SU-DHL-6 (cell line): Measurements from ENCODE around the gene DIO3.

ENCODE experiments used
- H2AFZ ChIP-seq: fragments of 200-600 bp; sonication (generic); 2 replicates; pipeline ENCODE4 v1.6.1; 2014; ENCODE audit warnings: low read depth, mild to moderate bottlenecking, moderate library complexity, mixed read lengths, antibody characterized with exemption, low read length; ENCODE audit not compliant: severe bottlenecking
- H3F3A ChIP-seq: fragments of 200-600 bp; shearing (Covaris generic); 2 replicates; pipeline ENCODE4 v1.6.0; 2016; ENCODE audit warnings: antibody characterized with exemption, mild to moderate bottlenecking; ENCODE audit not compliant: insufficient read depth
- H3K27ac ChIP-seq: fragments of 200-600 bp; sonication (generic); 2 replicates; pipeline ENCODE4 v1.5.1; 2016; ENCODE audit warnings: low read depth, mild to moderate bottlenecking, low read length, moderate library complexity, mixed read lengths
- H3K27me3 ChIP-seq: fragments of 200-600 bp; sonication (generic), shearing (Covaris generic); 2 replicates; pipeline ENCODE4 v1.6.0; 2014; ENCODE audit warnings: mild to moderate bottlenecking, low read length
- H3K36me3 ChIP-seq: fragments of 200-600 bp; sonication (generic); 2 replicates; pipeline ENCODE4 v1.6.1; 2014; ENCODE audit warnings: mild to moderate bottlenecking, low read length, mixed read lengths
- H3K4me2 ChIP-seq: fragments of 300-600, 200-600 bp; shearing (Covaris generic), sonication (generic); 2 replicates; pipeline ENCODE4 v1.6.0; 2014; ENCODE audit warnings: low read length, low read depth, mild to moderate bottlenecking; ENCODE audit not compliant: poor library complexity, severe bottlenecking
- H3K4me3 ChIP-seq: fragments of 200-600 bp; sonication (generic); 2 replicates; pipeline ENCODE4 v1.5.1; 2014; ENCODE audit warnings: antibody characterized with exemption, low read length, mild to moderate bottlenecking, mixed read lengths; ENCODE audit not compliant: insufficient read depth, poor library complexity, severe bottlenecking
- H3K79me2 ChIP-seq: fragments of 200-600 bp; sonication (generic); 2 replicates; pipeline ENCODE4 v1.6.1; 2014; ENCODE audit warnings: mild to moderate bottlenecking, low read length, moderate library complexity; ENCODE audit not compliant: insufficient read depth
- H3K9ac ChIP-seq: fragments of 200-600 bp; sonication (generic); 2 replicates; pipeline ENCODE4 v1.7.0; 2014; ENCODE audit warnings: mild to moderate bottlenecking, low read length
- H3K9me2 ChIP-seq: fragments of 200-600 bp; sonication (generic); replicated peaks from 2 replicates; pipeline ENCODE4 v1.6.1; 2014; ENCODE audit warnings: low read length; ENCODE audit not compliant: insufficient read depth
- H3K9me3 ChIP-seq: fragments of 200-600 bp; sonication (generic); 2 replicates; pipeline ENCODE4 v1.6.1; 2014; ENCODE audit warnings: low read length, mixed read lengths; ENCODE audit not compliant: insufficient read depth
- H4K20me1 ChIP-seq: fragments of 200-600 bp; sonication (generic); 2 replicates; pipeline ENCODE4 v1.6.1; 2014; ENCODE audit warnings: low read depth, mild to moderate bottlenecking, antibody characterized with exemption, low read length, moderate library complexity, mixed read lengths
- CTCF ChIP-seq: fragments of 200-600 bp; sonication (generic); IDR thresholded peaks from one replicate; pipeline ENCODE4 v1.5.1; 2017; ENCODE audit warnings: antibody characterized with exemption, mild to moderate bottlenecking, low read length, moderate library complexity; ENCODE audit not compliant: insufficient read depth, poor library complexity, severe bottlenecking
- EZH2phosphoT487 ChIP-seq: fragments of 200-600 bp; sonication (generic), shearing (Covaris generic); conservative IDR thresholded peaks from 2 replicates; pipeline ENCODE4 v1.6.1; 2018; ENCODE audit warnings: mild to moderate bottlenecking, antibody characterized with exemption, low read length, moderate library complexity, mixed read lengths

Gene DIO3

GRCh38 chr14:101525640-101526527 is 35.4 kb upstream of the DIO3 start:
- Histone ChIP-seq H3K4me2 (no peak overlapping the region), H4K20me1 (no peaks in the 10 kb centered on the region), H3K9ac (no peak overlapping the region), H2AFZ (no peak overlapping the region), H3K36me3 (no peaks in the 10 kb centered on the region), H3K4me3 (no peak overlapping the region), H3K27ac (no peak overlapping the region), H3K9me2 (no peaks in the 10 kb centered on the region), H3K79me2 (no peaks in the 10 kb centered on the region), H3K27me3 (no peaks in the 10 kb centered on the region), H3K9me3 (no peaks in the 10 kb centered on the region), H3F3A (no peaks in the 10 kb centered on the region)
- TF ChIP-seq CTCF = no peak
- TF ChIP-seq EZH2phosphoT487 = no peak

- H4K20me1 ChIP-seq = no peaks in the 10 kb centered on the region
- no peak overlapping the region for H2AFZ ChIP-seq
- H3K4me3 ChIP-seq = no peak overlapping the region
- no peak for TF ChIP-seq EZH2phosphoT487
- TF ChIP-seq CTCF = no peak
- H3K27ac ChIP-seq = no peak overlapping the region
- H3K9me3 ChIP-seq = no peaks in the 10 kb centered on the region
- H3F3A ChIP-seq = no peaks in the 10 kb centered on the region
- no peak overlapping the region for H3K4me2 ChIP-seq
- H3K79me2 ChIP-seq = no peaks in the 10 kb centered on the region
- H3K9me2 ChIP-seq = no peaks in the 10 kb centered on the region
- H3K27me3 ChIP-seq = no peaks in the 10 kb centered on the region
- H3K36me3 ChIP-seq = no peaks in the 10 kb centered on the region
- no peak overlapping the region for H3K9ac ChIP-seq
These were observed 33.3 kb upstream of the DIO3 start for GRCh38 chr14:101527987-101528386.

GRCh38 chr14:101529079-101529478 is 32.2 kb upstream of the DIO3 start:
- TF ChIP-seq EZH2phosphoT487 = no peak
- TF ChIP-seq CTCF = no peak
- no peaks in the 10 kb centered on the region for H3K9me3 ChIP-seq
- no peak overlapping the region for H3K4me2 ChIP-seq

More at GRCh38 chr14:101529079-101529478, 32.2 kb upstream of the DIO3 start:
- Histone ChIP-seq H3K4me3 (no peak overlapping the region), H3K79me2 (no peaks in the 10 kb centered on the region), H3F3A (no peaks in the 10 kb centered on the region), H3K36me3 (no peaks in the 10 kb centered on the region), H3K9ac (no peak overlapping the region), H3K27ac (no peak overlapping the region), H3K27me3 (no peaks in the 10 kb centered on the region), H4K20me1 (no peaks in the 10 kb centered on the region), H2AFZ (no peak overlapping the region), H3K9me2 (no peaks in the 10 kb centered on the region)
